Measurements from ENCODE around the gene NANOS2. TPM values are rescaled to one million over a fixed set of nuclear protein-coding genes. Genes with fewer than 3 reads are reported as not detected.

Gene NANOS2
- not detected in 2 replicates for total RNA-seq (2014; rRNA removed; shearing (Covaris generic))

DNA sequence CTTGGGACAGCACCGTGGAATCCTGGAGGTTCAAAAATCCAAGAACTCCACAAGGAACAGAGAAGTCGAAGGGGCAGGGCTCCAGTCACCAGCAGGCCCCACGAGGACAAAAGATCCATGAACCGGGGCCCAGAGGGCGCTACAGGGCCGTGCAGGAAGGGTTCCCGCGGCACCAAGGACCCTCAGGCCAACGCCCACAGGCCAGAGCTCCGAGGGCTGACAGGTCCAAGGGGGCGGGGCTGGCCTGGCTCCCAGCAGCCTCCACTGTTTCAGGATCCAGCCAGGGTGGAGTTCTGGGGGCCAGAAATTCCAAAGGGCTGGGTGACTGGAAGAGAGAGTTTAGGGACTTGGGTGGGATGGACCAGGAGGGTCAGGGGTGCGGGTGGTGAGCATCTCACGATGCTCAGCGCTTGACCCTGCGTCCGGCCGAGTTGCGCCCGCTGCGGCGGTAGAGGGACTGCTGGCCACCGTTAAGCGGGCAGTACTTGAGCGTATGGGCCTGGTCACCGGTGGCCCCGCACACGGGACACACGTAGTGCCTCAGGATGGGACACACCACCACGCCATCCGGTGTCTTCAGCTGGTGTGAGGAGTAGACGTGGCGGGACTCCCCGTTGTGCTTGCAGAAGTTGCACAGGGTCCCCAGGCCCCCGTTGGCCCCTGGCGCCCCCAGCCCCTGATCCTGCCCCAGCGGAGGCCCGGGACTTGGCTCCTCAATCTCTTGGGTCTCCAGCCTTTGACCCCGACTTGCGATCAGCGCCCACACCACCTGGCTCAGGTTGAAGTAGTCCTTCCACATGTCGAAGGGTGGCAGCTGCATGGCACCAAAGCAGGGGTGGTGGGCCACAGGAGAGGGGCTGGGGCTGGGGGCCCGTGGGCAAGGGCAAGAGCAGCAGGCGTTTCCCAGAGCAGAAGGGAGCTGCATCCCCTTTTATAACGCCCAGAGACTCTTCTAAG, at the start of gene NANOS2:
Gene NANOS2 (minus strand): TSS at position 905 of the 957 bp plus-strand sequence. CDS start 85 bp downstream, at position 820.
- no peak for DNase-seq (ENCODE audit: low spot score)

DNA sequence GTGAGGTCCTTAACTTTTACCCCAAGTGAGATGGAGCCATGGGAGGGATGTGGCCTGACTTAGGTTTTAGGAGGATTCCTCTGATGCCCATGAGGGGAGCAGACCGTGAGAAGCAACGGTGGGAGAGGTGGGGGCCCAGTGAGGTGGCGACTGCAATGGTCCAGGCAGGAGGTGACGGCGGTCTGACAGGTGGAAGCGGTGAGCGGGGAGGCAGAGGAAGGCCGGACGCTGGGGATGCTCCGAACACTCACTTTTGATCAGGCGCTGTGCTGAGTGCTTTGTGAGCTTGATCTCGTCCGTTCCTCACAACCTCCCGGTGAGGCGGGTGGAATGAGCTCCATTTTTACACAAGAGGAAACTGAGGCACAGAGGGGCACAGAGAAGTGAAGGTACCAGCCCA, 47.4 kb upstream of the NANOS2 start:
- no peak for DNase-seq (ENCODE audit: low spot score)

DNA sequence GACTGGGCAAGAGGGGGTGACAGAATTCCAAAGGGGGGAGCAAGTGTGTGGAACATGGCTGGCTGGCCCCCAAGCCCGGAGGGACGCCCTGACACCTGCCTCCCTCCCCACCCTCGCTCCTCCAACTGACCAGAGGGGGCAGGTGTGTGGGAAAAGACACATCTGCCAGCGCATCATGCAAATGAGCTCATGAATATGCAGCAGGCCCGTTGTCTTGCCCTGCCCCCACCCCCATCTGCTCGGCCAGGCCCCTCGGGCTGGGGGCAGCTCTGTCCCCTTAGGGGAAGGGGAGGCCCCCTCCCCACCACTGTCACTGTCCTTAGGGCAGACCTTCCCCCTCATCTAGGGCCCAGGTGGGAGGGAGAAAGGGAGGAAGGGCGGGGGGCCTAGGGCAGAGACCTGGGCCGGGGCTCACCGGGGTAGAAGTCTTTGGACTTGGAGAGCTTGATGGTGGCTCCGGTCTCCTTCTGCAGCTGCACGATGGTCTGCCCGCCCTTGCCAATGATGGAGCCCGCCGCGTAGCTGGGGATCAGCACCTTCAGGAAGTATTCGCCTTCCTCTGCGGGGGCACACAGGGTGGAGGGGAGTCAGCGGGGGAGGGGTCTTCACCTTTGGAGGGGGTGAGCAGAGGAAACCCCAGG, 46.1 kb upstream of the NANOS2 start:
- DNase-seq (ENCODE audit: low spot score): no peak

DNA sequence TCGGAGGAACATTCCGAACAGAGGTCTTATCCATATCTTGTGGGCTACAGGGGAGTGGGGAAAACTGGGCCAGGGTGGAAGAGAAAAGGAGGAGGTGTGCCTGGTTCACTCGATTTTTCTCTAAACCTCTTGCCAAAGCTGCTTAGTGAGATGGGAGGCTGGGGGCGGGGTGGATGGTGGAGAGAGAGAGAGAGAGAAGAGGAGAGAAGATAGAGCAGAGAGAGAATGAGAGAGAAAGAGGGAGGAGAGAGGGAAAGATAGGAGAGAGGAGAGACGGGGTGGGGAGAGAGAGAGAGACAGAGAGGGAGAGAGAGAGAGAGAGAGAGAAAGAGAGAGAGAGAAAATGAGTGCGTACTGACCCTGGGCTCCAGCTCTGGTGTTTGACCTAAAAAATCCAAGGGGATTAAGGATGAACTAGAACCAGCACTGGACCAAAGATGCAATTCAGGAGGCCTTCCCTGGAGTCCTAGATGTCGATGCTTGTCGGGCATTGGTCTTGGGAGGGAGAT, 45.0 kb upstream of the NANOS2 start:
- no peak for DNase-seq (ENCODE audit: low spot score)

DNA sequence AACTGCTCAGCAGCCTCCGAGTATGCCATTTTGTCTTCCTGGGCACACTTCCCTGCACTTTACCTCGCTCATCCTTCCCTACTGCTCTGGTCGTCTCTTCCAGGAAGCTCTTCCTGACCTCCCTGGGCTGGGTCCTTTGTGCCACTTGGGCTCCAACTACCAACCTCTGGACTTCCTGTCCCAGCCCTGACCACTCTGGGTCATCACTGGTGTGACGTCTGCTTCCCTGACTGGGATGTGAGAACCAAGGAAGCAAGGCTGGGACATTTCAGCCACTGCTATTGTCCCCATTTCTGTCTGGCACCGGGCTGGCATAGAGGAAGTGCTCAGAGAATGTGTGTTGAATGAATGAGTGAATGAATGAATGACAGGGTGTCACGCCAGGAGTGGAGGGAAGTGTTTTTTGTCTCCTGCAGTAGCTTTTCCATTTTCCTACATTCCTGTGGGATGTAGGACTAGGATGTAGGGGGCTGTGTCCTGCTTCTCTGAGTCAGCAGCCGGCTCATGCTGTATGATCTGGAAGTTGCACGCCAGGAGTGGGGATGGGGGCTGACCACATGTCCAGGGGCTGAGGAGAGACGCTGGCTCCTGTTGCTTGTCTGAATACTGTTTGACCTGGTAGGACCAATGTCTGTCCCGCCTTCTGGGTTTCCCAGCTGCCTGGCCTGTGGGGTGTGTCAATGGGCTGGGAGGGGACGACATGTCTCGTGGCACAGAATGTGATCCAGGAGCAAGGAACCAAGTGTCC, 44.4 kb upstream of the NANOS2 start:
- DNase-seq (ENCODE audit: low spot score): no peak

DNA sequence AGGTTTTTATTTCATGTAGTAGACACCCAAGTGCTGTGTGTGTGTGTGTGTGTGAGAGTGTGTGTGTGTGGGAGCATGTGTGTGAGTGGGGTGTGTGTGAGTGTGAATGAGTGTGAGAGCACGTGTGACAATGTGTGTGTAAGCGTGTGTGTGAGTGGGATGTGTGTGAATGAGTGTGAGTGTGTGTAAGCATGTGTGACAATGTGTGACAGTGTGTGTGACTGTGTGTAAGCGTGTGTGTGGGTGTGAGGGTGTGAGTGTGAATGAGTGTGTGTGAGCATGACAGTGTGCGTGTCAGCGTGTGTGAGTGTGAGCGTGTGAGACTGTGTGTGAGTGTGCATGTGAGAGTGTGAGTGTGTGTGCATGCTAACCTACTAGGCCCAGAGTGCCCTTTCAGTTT, 43.7 kb upstream of the NANOS2 start:
- no peak for DNase-seq (ENCODE audit: low spot score)

DNA sequence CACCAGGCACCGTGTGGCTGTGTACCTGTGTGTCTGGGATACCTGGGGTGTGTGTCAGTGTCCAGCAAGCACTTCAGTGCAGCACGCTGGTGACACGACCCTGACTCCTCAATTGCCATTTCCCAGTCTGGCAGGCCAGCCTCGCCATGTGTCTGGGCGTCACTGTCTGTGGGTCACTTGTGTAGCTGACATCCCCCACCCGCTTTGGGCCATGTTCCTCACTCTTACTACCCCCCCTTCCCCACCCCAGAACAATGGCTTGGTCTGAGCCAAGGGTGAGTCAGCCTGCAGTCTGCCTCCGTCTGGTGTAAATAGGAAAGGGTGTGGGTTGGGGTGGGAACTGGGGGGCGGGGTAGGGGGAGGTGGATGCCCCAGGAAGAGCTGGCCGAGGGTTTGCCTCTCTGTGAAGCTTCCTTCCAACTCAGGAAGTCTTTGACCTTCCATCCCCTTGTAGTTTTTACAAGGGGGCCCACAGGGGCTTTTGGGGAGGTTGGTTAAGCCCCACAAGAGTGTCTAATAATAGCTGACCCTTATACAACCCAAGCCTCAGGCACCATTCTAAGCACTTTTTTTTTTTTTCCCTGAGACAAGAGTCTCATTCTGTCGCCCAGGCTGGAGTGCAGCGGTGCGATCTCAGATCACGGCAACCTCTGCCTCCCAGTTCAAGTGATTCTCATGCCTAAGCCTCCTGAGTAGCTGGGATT, 41.5 kb upstream of the NANOS2 start:
- peak; percentile 81 for DNase-seq (ENCODE audit: low spot score)

DNA sequence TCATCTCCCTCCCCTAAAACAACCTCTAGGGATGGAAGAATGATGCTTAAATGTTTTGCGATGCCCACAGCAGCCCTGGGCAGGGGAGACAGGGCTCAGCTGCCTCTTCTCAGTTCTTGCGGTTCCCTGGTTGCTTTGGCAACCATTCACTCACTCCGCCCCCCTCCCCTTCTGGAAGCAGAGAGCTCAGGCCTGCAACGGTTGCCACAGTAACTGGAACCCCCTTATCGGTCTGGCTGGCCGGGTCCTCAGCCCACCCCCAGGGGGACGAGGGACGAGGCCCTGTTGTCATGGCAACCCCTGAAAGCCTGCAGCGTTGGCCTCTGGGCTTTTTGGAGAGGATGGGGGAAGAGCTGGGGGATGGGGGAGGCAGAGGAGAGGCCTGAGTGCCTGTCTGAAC, 39.6 kb upstream of the NANOS2 start:
- DNase-seq (ENCODE audit: low spot score): no peak

DNA sequence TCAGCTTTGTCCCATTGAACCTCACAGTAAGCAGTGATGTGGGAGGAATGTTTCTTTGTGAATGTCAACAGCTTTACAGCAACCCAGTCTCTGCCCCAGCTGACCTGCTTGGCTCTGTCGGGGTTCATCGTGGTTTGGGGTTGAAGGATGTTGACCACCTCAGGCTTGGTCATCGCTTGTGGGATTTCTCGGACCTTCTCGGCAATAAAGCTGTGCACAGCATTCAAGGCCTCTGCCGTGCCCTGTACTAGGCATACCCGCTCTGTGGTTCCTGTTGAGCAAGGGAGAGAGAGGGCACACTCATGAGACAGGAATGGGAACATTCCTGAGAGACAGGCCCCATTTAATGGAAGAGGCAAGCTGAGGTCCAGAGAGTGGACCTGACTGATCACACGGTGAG, 39.1 kb upstream of the NANOS2 start:
- DNase-seq (ENCODE audit: low spot score): no peak

DNA sequence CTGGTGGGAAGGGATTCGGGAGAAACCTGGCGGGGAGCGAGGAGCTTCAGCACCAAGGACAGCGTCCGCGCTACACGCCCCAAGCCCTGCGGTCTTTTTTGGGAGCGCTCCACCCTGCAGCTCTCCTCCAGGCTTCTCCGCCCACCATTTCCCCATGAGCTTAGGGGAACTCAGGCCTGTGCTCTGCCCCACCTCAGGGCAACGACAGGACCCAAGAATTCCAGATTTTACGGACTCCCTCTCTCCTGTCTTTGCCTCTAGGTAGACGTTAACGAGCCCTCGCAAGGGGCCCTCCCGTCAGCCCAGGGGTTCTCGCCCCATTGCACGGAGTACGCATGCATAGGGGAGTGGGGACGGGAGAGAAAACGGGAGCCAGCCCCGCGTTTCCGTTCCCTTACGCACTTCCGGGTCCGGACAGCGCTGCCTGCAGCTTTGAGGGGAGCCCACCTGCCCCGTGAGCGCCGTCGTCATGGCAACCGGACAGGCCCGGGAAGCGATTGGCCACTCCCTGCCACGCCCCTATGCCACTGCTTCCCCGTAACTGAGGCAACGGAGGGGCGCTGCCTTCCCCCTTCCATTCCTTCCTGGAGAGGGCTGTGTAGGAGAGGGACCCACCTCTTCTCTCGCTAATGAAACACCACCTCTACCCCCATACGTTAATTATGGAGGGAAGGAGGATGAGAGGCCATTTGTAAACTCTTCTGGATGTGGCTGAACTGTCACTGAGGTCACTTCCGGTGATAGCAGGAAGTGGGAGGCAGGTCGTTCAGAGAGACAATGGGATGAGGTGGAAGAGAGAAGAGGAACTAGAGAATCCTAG, 38.3 kb upstream of the NANOS2 start:
- no peak for DNase-seq (ENCODE audit: low spot score)

DNA sequence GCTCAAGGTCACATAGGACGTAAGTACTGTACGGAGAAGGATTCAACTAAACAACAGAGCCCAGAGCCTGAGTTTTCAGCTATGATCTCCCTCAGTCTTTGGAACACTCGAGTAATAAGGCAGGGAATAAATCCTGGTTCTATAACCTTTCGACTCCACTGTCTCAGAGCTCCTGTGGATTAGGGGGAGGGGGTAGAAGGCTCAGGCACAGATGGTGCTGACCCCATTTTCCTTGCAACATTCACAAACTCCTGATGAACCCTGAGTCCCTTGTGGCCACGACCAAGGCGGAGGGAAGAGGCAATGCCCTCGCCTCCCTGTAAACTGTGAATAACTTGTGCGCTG, 37.7 kb upstream of the NANOS2 start:
- no peak for DNase-seq (ENCODE audit: low spot score)

DNA sequence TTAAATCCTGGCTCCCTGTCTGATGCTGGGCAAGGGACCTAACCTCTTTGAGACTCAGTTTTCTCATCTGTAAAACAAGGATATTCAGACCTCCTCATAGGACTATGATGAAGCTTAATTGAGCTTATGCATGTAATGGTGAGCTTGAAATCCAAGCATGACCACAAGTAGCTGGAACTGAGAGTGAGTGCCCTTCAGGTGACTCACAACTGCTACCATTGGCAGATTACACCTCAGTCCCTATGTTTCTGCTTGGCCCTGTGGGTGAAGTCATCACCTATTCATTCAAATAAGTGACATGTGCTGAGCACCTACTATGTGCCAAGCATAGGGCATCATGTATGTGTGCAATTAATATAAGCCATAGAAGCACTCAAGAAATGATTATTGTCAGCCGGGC, 33.3 kb upstream of the NANOS2 start:
- DNase-seq (ENCODE audit: low spot score): peak; percentile 36

DNA sequence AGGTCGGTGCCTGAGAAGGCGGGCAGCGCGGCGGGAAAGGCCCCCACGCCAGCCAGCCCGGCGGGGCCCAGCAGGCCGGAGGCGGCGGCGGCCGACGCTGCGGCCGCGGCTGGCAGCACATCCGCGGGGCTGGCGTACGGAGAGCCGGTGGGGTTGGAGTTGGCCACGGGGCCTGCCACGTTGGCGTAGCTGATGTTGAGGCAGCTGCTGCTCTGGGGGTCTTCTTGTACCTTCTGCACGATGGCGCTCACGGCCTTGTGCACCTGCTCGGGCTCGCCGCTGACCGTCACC, 25.9 kb upstream of the NANOS2 start:
- no peak for DNase-seq (ENCODE audit: low spot score)

DNA sequence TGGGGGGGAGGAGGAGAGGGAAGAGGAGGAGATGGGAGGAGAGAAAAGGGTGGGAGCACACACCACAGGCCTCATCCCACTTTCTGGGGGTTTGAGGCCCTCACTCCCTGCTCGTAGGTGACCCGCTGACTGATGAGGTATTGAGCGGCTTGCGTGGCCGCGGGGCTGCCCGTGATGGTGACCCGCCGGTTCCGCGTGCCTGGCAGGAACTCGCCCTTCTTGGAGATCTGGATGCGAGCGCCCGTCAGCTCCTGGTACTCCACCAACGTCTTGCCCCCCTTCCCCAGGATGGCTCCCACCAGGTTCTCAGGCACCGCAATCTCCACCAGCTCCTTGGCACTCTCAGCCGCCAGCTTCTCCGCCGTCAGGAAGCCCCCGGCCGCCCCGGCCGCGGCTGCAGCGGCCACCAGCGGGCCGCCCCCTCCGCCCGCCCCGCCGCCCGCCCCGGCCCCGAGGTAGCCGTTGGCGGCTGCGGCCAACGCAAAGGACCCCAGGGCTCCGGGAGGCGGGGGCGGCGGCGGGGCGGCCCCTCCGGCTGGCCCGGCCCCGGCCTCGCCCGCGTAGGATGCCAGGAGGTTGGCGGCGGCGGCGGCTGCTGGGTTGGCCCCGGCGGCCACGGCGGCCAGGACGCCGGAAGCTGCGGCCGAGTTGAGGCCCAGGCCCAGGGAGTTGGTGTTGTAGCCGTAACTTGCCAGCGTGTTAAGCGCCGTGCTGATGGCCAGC, 25.4 kb upstream of the NANOS2 start:
- no peak for DNase-seq (ENCODE audit: low spot score)

DNA sequence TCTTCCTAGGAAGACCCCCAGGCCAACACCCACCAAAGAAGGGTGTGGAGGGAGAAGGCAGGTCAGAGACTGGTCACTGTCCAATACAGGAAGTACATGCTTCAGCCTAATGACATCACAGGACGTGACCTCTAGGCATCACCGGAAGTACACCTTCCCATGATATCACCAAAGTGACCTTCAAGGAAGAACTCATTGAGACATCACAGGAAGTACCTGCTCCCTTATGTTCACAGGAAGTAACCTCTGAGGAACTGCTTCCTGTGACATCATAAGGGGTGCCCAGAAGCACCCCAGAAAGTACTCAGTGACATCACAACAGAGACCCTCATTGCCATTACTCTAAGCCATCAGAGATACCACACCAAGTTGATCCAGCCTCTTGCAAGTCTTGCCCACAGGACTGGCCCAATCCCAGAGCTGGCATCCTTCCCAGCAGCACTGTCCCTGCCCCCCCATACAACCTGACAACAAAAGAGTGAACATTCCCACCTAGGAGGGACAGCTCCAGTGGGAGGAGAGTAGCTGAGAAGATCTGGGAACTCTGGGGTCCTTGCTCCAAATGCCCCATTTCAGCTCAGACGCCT, 24.2 kb upstream of the NANOS2 start:
- DNase-seq (ENCODE audit: low spot score): no peak

DNA sequence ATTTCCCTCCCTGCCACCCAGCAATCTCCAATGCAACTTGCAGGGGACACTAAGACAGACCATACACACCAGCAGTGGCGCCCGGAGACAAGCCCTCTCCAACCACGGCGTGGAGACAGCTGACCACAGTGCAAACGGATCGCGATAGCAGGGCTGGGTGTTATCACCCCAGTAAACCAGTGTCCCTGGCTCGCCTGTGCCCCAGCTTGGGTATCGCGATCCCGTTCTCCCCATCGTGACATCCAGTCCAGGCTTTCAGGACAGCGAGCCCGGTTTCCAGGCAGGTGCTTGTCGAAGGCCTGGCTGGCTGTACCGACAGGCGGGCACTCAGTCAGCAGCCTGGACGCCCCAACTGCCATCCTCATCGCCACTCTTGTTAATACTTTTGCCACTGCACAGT, 20.7 kb upstream of the NANOS2 start:
- no peak for DNase-seq (ENCODE audit: low spot score)

DNA sequence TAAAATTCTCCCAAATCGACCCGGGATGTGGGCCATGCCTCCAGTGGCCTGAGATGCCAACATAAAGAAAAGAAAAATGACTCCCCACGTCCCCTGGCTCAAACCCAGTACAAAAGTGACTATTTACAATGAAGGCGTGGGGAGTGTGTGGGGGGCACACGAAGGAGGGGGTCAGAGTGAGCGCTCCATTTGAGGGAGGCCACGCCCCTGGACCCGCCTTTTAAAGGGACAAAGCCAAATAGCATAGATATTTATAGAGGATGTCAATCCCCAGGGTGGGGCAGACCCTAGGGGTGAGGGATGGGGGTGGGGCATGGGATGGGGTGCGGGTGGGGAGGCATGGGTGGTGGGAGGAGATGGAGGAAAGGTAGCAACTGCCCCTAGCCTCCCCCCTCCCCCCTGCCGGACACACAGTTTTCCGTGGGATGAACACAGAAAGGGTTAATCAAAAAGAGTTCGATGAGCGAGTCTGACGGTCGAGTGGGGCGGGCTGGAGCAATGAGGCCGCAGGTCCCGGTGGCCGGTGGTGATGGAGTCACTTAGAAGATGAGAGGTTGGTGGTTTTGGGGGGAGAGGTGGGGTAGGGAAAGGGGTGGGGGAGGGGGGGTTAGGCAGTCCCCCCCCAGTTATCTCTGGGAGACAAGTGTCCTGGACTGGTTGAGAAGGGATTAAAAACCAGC, 20.1 kb upstream of the NANOS2 start:
- no peak for DNase-seq (ENCODE audit: low spot score)

DNA sequence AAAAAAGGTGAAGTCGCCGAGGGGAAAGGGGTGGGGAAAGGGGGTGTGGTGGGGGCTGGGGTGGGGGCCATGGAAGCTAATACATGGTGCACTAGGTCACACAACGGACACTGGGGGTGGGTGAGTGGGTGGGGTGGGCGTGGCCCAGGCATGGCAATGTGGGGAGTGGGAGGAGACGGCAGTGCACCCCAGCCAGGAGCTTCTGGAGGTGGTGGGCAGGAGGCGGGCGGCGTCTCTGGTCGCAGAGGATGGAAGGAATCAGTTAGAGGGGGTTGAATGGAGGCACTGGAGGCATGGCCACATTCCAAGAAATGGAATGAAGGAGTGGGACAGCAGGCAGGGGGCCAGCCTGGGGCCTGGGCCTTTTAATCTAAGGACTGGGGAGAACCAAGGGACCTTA, 19.2 kb upstream of the NANOS2 start:
- no peak for DNase-seq (ENCODE audit: low spot score)

DNA sequence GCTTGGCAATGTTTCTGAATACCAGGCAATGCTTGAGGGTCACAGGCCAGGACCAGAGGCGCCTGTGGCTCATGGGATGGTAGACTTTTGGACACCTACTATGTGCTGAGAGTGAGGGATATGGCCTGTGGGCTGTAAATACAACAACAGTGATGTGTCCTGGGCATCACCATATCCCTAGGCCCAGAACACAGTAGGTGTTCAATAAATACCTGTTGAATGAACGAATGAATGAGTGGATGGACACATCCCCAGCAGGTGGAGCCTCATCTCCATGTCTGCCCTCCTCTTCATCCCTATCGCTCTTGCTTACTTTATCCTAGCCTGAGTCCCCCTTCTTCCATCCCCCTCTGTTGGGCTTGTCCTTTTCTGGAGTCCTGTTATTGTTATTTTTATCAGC, 16.5 kb upstream of the NANOS2 start:
- no peak for DNase-seq (ENCODE audit: low spot score)

Data from H4 (cell line).